H9 (cell line): ENCODE measurements around the gene SH3TC2. TPM values are rescaled to one million over a fixed set of nuclear protein-coding genes. Genes with fewer than 3 reads are reported as not detected.

Source experiments
- DNase-seq: peaks from one replicate; pipeline ENCODE4 v3.0.0-alpha.2; 2017
- H2AFZ ChIP-seq: one replicate; pipeline ENCODE4 v1.6.1; 2013; ENCODE audit warnings: mild to moderate bottlenecking, low read length, control low read depth, moderate library complexity
- H2AK5ac ChIP-seq: 2 replicates; pipeline ENCODE4 v1.6.1; 2013; ENCODE audit warnings: low read length, control low read depth, mixed read lengths; ENCODE audit not compliant: insufficient read length
- H2BK120ac ChIP-seq: one replicate; pipeline ENCODE4 v1.6.1; 2013; ENCODE audit warnings: low read depth, mild to moderate bottlenecking, low read length, control low read depth, inconsistent platforms; ENCODE audit not compliant: poor library complexity, severe bottlenecking
- H2BK12ac ChIP-seq: 2 replicates; pipeline ENCODE4 v1.6.1; 2013; ENCODE audit warnings: low read length, control low read depth, mixed read lengths, low read depth; ENCODE audit not compliant: insufficient read length
- H2BK15ac ChIP-seq: 2 replicates; pipeline ENCODE4 v1.6.1; 2013; ENCODE audit warnings: low read depth, low read length, control low read depth
- H2BK20ac ChIP-seq: one replicate; pipeline ENCODE4 v1.6.1; 2013; ENCODE audit warnings: low read depth, mild to moderate bottlenecking, low read length, control low read depth, inconsistent platforms; ENCODE audit not compliant: poor library complexity, severe bottlenecking
- H2BK5ac ChIP-seq: 2 replicates; pipeline ENCODE4 v1.6.1; 2013; ENCODE audit warnings: low read length, control low read depth, mixed read lengths; ENCODE audit not compliant: insufficient read length
- H3K14ac ChIP-seq: 2 replicates; pipeline ENCODE4 v1.6.1; 2013; ENCODE audit warnings: low read length, control low read depth; ENCODE audit not compliant: insufficient read depth
- H3K18ac ChIP-seq: 2 replicates; pipeline ENCODE4 v1.6.1; 2013; ENCODE audit warnings: low read depth, mild to moderate bottlenecking, mixed read lengths, low read length, control low read depth; ENCODE audit not compliant: insufficient read length
- H3K23ac ChIP-seq: 2 replicates; pipeline ENCODE4 v1.6.1; 2013; ENCODE audit warnings: low read length, control low read depth, mixed read lengths, low read depth; ENCODE audit not compliant: insufficient read length
- H3K23me2 ChIP-seq: 2 replicates; pipeline ENCODE4 v1.6.1; 2013; ENCODE audit warnings: low read depth, mild to moderate bottlenecking, mixed read lengths, low read length, control low read depth; ENCODE audit not compliant: insufficient read length, poor library complexity, severe bottlenecking
- H3K27ac ChIP-seq: 2 replicates; pipeline ENCODE4 v1.5.1; 2013; ENCODE audit warnings: low read length, control low read depth, mixed read lengths, low read depth; ENCODE audit not compliant: insufficient read length
- H3K27me3 ChIP-seq: 2 replicates; pipeline ENCODE4 v1.6.1; 2013; ENCODE audit warnings: low read length, control low read depth, inconsistent platforms; ENCODE audit not compliant: insufficient read depth
- H3K4ac ChIP-seq: 2 replicates; pipeline ENCODE4 v1.6.1; 2013; ENCODE audit warnings: low read depth, mild to moderate bottlenecking, control low read depth, inconsistent platforms, low read length, moderate library complexity
- H3K4me1 ChIP-seq: 2 replicates; pipeline ENCODE4 v1.6.1; 2013; ENCODE audit warnings: low read length, control low read depth, inconsistent platforms; ENCODE audit not compliant: insufficient read depth
- H3K4me2 ChIP-seq: 2 replicates; pipeline ENCODE4 v1.6.1; 2013; ENCODE audit warnings: low read length, control low read depth, mixed read lengths; ENCODE audit not compliant: insufficient read length, insufficient read depth
- H3K56ac ChIP-seq: 2 replicates; pipeline ENCODE4 v1.6.1; 2013; ENCODE audit warnings: low read depth, mild to moderate bottlenecking, mixed read lengths, low read length, control low read depth; ENCODE audit not compliant: insufficient read length
- H3K79me1 ChIP-seq: 2 replicates; pipeline ENCODE4 v1.6.1; 2013; ENCODE audit warnings: low read depth, mild to moderate bottlenecking, moderate library complexity, low read length, control low read depth, inconsistent platforms; ENCODE audit not compliant: insufficient read depth, poor library complexity, severe bottlenecking
- H3K79me2 ChIP-seq: 2 replicates; pipeline ENCODE4 v1.6.1; 2013; ENCODE audit warnings: low read length, control low read depth, inconsistent platforms; ENCODE audit not compliant: insufficient read depth
- H3K9ac ChIP-seq: 2 replicates; pipeline ENCODE4 v1.6.1; 2013; ENCODE audit warnings: low read length, control low read depth, mixed read lengths; ENCODE audit not compliant: insufficient read length; ENCODE audit errors: extremely low read depth
- H3K9me3 ChIP-seq: one replicate; pipeline ENCODE4 v1.6.1; 2013; ENCODE audit warnings: low read depth, low read length, inconsistent platforms; ENCODE audit not compliant: control insufficient read depth
- H3T11ph ChIP-seq: one replicate; pipeline ENCODE4 v1.6.1; 2013; ENCODE audit warnings: mild to moderate bottlenecking, low read length, control low read depth, inconsistent platforms
- H4K20me1 ChIP-seq: one replicate; pipeline ENCODE4 v1.6.1; 2013; ENCODE audit not compliant: control insufficient read depth, insufficient read length, insufficient read depth
- H4K5ac ChIP-seq: 2 replicates; pipeline ENCODE4 v1.6.1; 2013; ENCODE audit warnings: low read depth, mild to moderate bottlenecking, mixed read lengths, low read length, control low read depth; ENCODE audit not compliant: insufficient read length
- H4K8ac ChIP-seq: replicated peaks from 2 replicates; pipeline ENCODE4 v1.6.1; 2013; ENCODE audit warnings: low read length, control low read depth, mixed read lengths, low read depth; ENCODE audit not compliant: insufficient read length
- H4K91ac ChIP-seq: 2 replicates; pipeline ENCODE4 v1.6.1; 2013; ENCODE audit warnings: low read depth, mild to moderate bottlenecking, moderate library complexity, mixed read lengths, low read length, control low read depth; ENCODE audit not compliant: insufficient read length
- H3K27ac Mint-ChIP-seq, 3 experiments: 2 replicates in 2 of 3; 3 replicates in 1 of 3; pipeline ENCODE4 v1.8.0; 2020 to 2021; ENCODE audit warnings: mixed read lengths in 3 of 3, mild to moderate bottlenecking in 1 of 3, moderate library complexity in 1 of 3
- H3K27me3 Mint-ChIP-seq: 2 replicates; pipeline ENCODE4 v1.8.0; 2021; ENCODE audit warnings: low read depth, mild to moderate bottlenecking, moderate library complexity, mixed read lengths
- H3K36me3 Mint-ChIP-seq, 3 experiments: 2 replicates in 2 of 3; 3 replicates in 1 of 3; pipeline ENCODE4 v1.8.0; 2020 to 2021; ENCODE audit warnings: low read depth in 3 of 3, mixed read lengths in 3 of 3; ENCODE audit not compliant: insufficient read depth in 1 of 3
- H3K4me1 Mint-ChIP-seq, 2 experiments: 2 replicates each; pipeline ENCODE4 v1.8.0; 2020; ENCODE audit warnings: mixed read lengths in 2 of 2
- H3K4me3 Mint-ChIP-seq, 2 experiments: 2 replicates in 1 of 2; 3 replicates in 1 of 2; pipeline ENCODE4 v1.8.0; 2020 to 2021; ENCODE audit warnings: mild to moderate bottlenecking in 2 of 2, mixed read lengths in 2 of 2, moderate library complexity in 1 of 2
- H3K9me3 Mint-ChIP-seq, 2 experiments: 2 replicates in 1 of 2; 3 replicates in 1 of 2; pipeline ENCODE4 v1.8.0; 2020; ENCODE audit warnings: mild to moderate bottlenecking in 2 of 2, mixed read lengths in 2 of 2, moderate library complexity in 1 of 2
- WGBS: extraction: QIAGEN DNeasy Blood & Tissue Kit; methylation state at CpG from one replicate; pipeline ENCODE4 v1.1.7; 2013; ENCODE audit warnings: missing lambda C conversion rate, low lambda C conversion rate, mixed read lengths; ENCODE audit not compliant: insufficient read length; ENCODE audit errors: extremely low coverage; 5-methylcytosine and 5-hydroxymethylcytosine counted together
- total RNA-seq: library from RNA; stranded (reverse); gene quantifications from 2 replicates; pipeline ENCODE4 v1.2.1, GENCODE V29; 2021
- TF ChIP-seq, protein P1 (sequence below): fragments of 200-600 bp; sonication (generic); conservative IDR thresholded peaks from 3 replicates; pipeline ENCODE4 v1.8.0; 2021; ENCODE audit warnings: antibody characterized with exemption, mild to moderate bottlenecking

SH3TC2 gene
- total RNA-seq, 1 experiment from 2014 or later, result not detected

DNA sequence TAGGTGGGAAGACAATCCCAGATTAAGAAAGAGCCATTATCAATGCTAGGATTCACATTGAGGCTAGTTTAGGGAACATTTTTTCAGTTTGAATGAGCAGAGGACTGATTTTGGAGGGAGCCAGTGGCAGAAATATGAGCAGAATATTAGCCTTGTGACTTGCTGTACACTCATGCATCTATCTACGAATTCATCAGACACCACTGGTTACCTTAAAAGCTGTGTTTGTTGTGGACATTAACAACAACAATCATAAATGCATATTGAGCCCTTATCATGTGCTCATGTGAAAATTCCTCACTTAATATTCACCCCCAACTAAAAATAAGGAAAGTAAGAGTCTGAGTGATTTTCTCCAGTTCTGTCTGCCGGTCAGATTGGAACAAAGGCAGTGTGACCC lies 9.9 kb upstream of the SH3TC2 start:
- Mint-ChIP-seq H3K4me1 (peaks cover 2 to 6% of the 10 kb centered on the region in 2 experiments; a peak in 3 of 4 replicates), H3K27ac (no peak overlapping the region), H3K9me3 (peaks cover 2% of the 10 kb centered on the region in 2 experiments; a peak in 2 of 5 replicates), H3K27me3 (peaks cover 4% of the 10 kb centered on the region; the same call in 1 of the 2 replicates), H3K36me3 (no peaks in the 10 kb centered on the region), H3K4me3 (no peak overlapping the region)
- no CpG with 5 or more reads among the region's 2 CpGs for WGBS
- Histone ChIP-seq H3K23me2 (no peaks in the 10 kb centered on the region), H4K5ac (no peak overlapping the region), H3K4ac (no peak overlapping the region), H4K8ac (no peak overlapping the region), H3K79me1 (no peaks in the 10 kb centered on the region), H2BK15ac (no peak overlapping the region), H2AFZ (no peak overlapping the region), H3K4me2 (no peak overlapping the region), H3K23ac (no peak overlapping the region), H4K20me1 (no peaks in the 10 kb centered on the region), H3K79me2 (no peaks in the 10 kb centered on the region), H3K27ac (no peak overlapping the region), H3K56ac (no peak overlapping the region), H3T11ph (no peak overlapping the region), H3K18ac (no peak overlapping the region), H2BK20ac (no peak overlapping the region), H3K9ac (no peak overlapping the region), H2AK5ac (no peak overlapping the region), H3K27me3 (no peaks in the 10 kb centered on the region), H3K4me1 (no peaks in the 10 kb centered on the region), H2BK120ac (no peak overlapping the region), H3K14ac (no peak overlapping the region), H2BK12ac (no peak overlapping the region), H2BK5ac (no peak overlapping the region), H3K9me3 (no peaks in the 10 kb centered on the region), H4K91ac (no peak overlapping the region)
- DNase-seq, result no peak
- TF ChIP-seq, protein P1, sequence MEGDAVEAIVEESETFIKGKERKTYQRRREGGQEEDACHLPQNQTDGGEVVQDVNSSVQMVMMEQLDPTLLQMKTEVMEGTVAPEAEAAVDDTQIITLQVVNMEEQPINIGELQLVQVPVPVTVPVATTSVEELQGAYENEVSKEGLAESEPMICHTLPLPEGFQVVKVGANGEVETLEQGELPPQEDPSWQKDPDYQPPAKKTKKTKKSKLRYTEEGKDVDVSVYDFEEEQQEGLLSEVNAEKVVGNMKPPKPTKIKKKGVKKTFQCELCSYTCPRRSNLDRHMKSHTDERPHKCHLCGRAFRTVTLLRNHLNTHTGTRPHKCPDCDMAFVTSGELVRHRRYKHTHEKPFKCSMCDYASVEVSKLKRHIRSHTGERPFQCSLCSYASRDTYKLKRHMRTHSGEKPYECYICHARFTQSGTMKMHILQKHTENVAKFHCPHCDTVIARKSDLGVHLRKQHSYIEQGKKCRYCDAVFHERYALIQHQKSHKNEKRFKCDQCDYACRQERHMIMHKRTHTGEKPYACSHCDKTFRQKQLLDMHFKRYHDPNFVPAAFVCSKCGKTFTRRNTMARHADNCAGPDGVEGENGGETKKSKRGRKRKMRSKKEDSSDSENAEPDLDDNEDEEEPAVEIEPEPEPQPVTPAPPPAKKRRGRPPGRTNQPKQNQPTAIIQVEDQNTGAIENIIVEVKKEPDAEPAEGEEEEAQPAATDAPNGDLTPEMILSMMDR, result no peak
